Measurements from ENCODE around the gene GALNT10. TPM values are rescaled to one million over a fixed set of nuclear protein-coding genes. Genes with fewer than 3 reads are reported as not detected.

Gene GALNT10
- total and polyA plus RNA-seq, 2 donors (not counting 1 experiment from before 2014, with no cell fraction given), result 18.3 to 35.8 TPM

- H3K4me1 ChIP-seq (ENCODE audit: control insufficient read depth, extremely low read depth, insufficient read depth, low read length), result no peaks in the 10 kb centered on the region
- no peaks in the 10 kb centered on the region for H4K20me1 ChIP-seq (ENCODE audit: control insufficient read depth, extremely low read depth, insufficient read depth, low read length)
- H3K27me3 ChIP-seq (ENCODE audit: control insufficient read depth, insufficient read depth, low read length), result no peaks in the 10 kb centered on the region
- H3K79me2 ChIP-seq (ENCODE audit: control insufficient read depth, insufficient read depth, low read length), result no peaks in the 10 kb centered on the region
- H3K4me2 ChIP-seq (ENCODE audit: extremely low read depth, insufficient read depth, low read length), result no peak overlapping the region
- no peaks in the 10 kb centered on the region for H3K9me3 ChIP-seq (ENCODE audit: control insufficient read depth, insufficient read depth, low read depth, low read length)
- no peak for TF ChIP-seq CTCF (conservative IDR thresholded peaks at IDR 0.05 in 1 of 2, IDR thresholded peaks at IDR 0.05 in 1 of 2; ENCODE audit: low read depth in 1 of 2, low read length in 2 of 2)
- no peak for TF ChIP-seq EZH2 (IDR thresholded peaks at IDR 0.05; ENCODE audit: low read length, missing control alignments)
- H2AFZ ChIP-seq (ENCODE audit: low read length), result no peak overlapping the region
- no peak overlapping the region for H3K27ac ChIP-seq (ENCODE audit: insufficient read depth, low read length)
- H3K4me3 ChIP-seq (replicated peaks in 1 of 4; ENCODE audit: control extremely low read depth in 1 of 4, insufficient read depth in 1 of 4, low read depth in 3 of 4, low read length in 4 of 4), result no peak overlapping the region
- no peak overlapping the region for H3K9ac ChIP-seq (ENCODE audit: insufficient read depth, low read length)
- H3K36me3 ChIP-seq (ENCODE audit: control insufficient read depth, insufficient read depth, low read length), result no peaks in the 10 kb centered on the region
- DNase-seq (ENCODE audit: low read depth in 2 of 2), result no peak
Observed at GRCh38 chr5:154341620-154342019, 151.1 kb downstream of the GALNT10 start.

GRCh38 chr5:154342211-154342610, 151.7 kb downstream of the GALNT10 start:
- Histone ChIP-seq H3K4me2 (ENCODE audit: extremely low read depth, insufficient read depth, low read length) (no peak overlapping the region), H3K9ac (ENCODE audit: insufficient read depth, low read length) (no peak overlapping the region), H3K4me1 (ENCODE audit: control insufficient read depth, extremely low read depth, insufficient read depth, low read length) (no peaks in the 10 kb centered on the region), H3K9me3 (ENCODE audit: control insufficient read depth, insufficient read depth, low read depth, low read length) (no peaks in the 10 kb centered on the region), H3K79me2 (ENCODE audit: control insufficient read depth, insufficient read depth, low read length) (no peaks in the 10 kb centered on the region), H3K27me3 (ENCODE audit: control insufficient read depth, insufficient read depth, low read length) (no peaks in the 10 kb centered on the region), H3K36me3 (ENCODE audit: control insufficient read depth, insufficient read depth, low read length) (no peaks in the 10 kb centered on the region), H3K27ac (ENCODE audit: insufficient read depth, low read length) (no peak overlapping the region), H3K4me3 (replicated peaks in 1 of 4; ENCODE audit: control extremely low read depth in 1 of 4, insufficient read depth in 1 of 4, low read depth in 3 of 4, low read length in 4 of 4) (no peak overlapping the region), H2AFZ (ENCODE audit: low read length) (no peak overlapping the region), H4K20me1 (ENCODE audit: control insufficient read depth, extremely low read depth, insufficient read depth, low read length) (no peaks in the 10 kb centered on the region)
- TF ChIP-seq EZH2 (IDR thresholded peaks at IDR 0.05; ENCODE audit: low read length, missing control alignments), result no peak
- TF ChIP-seq CTCF (conservative IDR thresholded peaks at IDR 0.05 in 1 of 2, IDR thresholded peaks at IDR 0.05 in 1 of 2; ENCODE audit: low read depth in 1 of 2, low read length in 2 of 2), result no peak
- DNase-seq (ENCODE audit: low read depth in 2 of 2), result no peak

GRCh38 chr5:154342963-154343362, 152.4 kb downstream of the GALNT10 start:
- Histone ChIP-seq H3K27ac (ENCODE audit: insufficient read depth, low read length) (no peak overlapping the region), H3K9me3 (ENCODE audit: control insufficient read depth, insufficient read depth, low read depth, low read length) (no peaks in the 10 kb centered on the region), H3K79me2 (ENCODE audit: control insufficient read depth, insufficient read depth, low read length) (no peaks in the 10 kb centered on the region), H3K9ac (ENCODE audit: insufficient read depth, low read length) (no peak overlapping the region), H3K4me1 (ENCODE audit: control insufficient read depth, extremely low read depth, insufficient read depth, low read length) (no peaks in the 10 kb centered on the region), H3K27me3 (ENCODE audit: control insufficient read depth, insufficient read depth, low read length) (no peaks in the 10 kb centered on the region), H3K36me3 (ENCODE audit: control insufficient read depth, insufficient read depth, low read length) (no peaks in the 10 kb centered on the region), H2AFZ (ENCODE audit: low read length) (no peak overlapping the region), H3K4me2 (ENCODE audit: extremely low read depth, insufficient read depth, low read length) (no peak overlapping the region), H3K4me3 (replicated peaks in 1 of 4; ENCODE audit: control extremely low read depth in 1 of 4, insufficient read depth in 1 of 4, low read depth in 3 of 4, low read length in 4 of 4) (no peak overlapping the region), H4K20me1 (ENCODE audit: control insufficient read depth, extremely low read depth, insufficient read depth, low read length) (no peaks in the 10 kb centered on the region)
- TF ChIP-seq CTCF (conservative IDR thresholded peaks at IDR 0.05 in 1 of 2, IDR thresholded peaks at IDR 0.05 in 1 of 2; ENCODE audit: low read depth in 1 of 2, low read length in 2 of 2), result no peak
- no peak for DNase-seq (ENCODE audit: low read depth in 2 of 2)

Measured in fibroblast of lung (primary cell).